Raji (cell line): ENCODE measurements around the gene CC2D2B.

Experiments
- POLR2A ChIP-seq: IDR thresholded peaks from 2 replicates; pipeline ENCODE4 v1.6.1; 2011; ENCODE audit warnings: low read depth, low read length, control low read depth; ENCODE audit not compliant: insufficient read depth

The CC2D2B gene

GRCh38 chr10:95907456-95908253 lies at the start of gene CC2D2B:
TSS of gene CC2D2B (plus strand) at chr10:95907975. CDS start at chr10:95911324, 3,349 bp downstream.
- peak; percentile 86 for TF ChIP-seq POLR2A

- TF ChIP-seq POLR2A, result no peak
Observed at GRCh38 chr10:95860166-95860940, 47.4 kb upstream of the CC2D2B start.

GRCh38 chr10:95861386-95861785 lies 46.4 kb upstream of the CC2D2B start:
- no peak for TF ChIP-seq POLR2A

GRCh38 chr10:95864906-95865813 lies 42.6 kb upstream of the CC2D2B start:
- TF ChIP-seq POLR2A, result no peak

- no peak for TF ChIP-seq POLR2A
Observed at GRCh38 chr10:95865814-95866466, 41.8 kb upstream of the CC2D2B start.

- no peak for TF ChIP-seq POLR2A
Observed at GRCh38 chr10:95866467-95866842, 41.3 kb upstream of the CC2D2B start.

- TF ChIP-seq POLR2A, result no peak
Observed at GRCh38 chr10:95867866-95868265, 39.9 kb upstream of the CC2D2B start.

- no peak for TF ChIP-seq POLR2A
Observed at GRCh38 chr10:95872158-95872711, 35.5 kb upstream of the CC2D2B start.

- TF ChIP-seq POLR2A, result no peak
Observed at GRCh38 chr10:95873139-95873538, 34.6 kb upstream of the CC2D2B start.

- TF ChIP-seq POLR2A, result no peak
Observed at GRCh38 chr10:95873651-95874050, 34.1 kb upstream of the CC2D2B start.

GRCh38 chr10:95876756-95877155 lies 31.0 kb upstream of the CC2D2B start:
- no peak for TF ChIP-seq POLR2A

- TF ChIP-seq POLR2A, result no peak
Observed at GRCh38 chr10:95877881-95878280, 29.9 kb upstream of the CC2D2B start.

- no peak for TF ChIP-seq POLR2A
Observed at GRCh38 chr10:95880704-95881103, 27.1 kb upstream of the CC2D2B start.

GRCh38 chr10:95881316-95881715 lies 26.5 kb upstream of the CC2D2B start:
- no peak for TF ChIP-seq POLR2A
